Upper lobe of right lung (tissue), 1 donor: Measurements from ENCODE around the gene C7orf33. TPM values are rescaled to one million over a fixed set of nuclear protein-coding genes. Genes with fewer than 3 reads are reported as not detected.

Source experiments
- ATAC-seq: fragments of 200-7000 bp; cut with Tn5 transposase; one replicate; pipeline ENCODE4 v1.9.1; 2020; ENCODE audit warnings: mild to moderate bottlenecking, moderate library complexity
- DNase-seq: peaks from one replicate; pipeline ENCODE4 v3.0.0-alpha.2; 2020
- H3K27ac ChIP-seq: fragments of 200-600 bp; one replicate; pipeline ENCODE4 v1.8.0; 2022
- H3K27me3 ChIP-seq: fragments of 200-600 bp; one replicate; pipeline ENCODE4 v1.8.0; 2022; ENCODE audit warnings: mild to moderate bottlenecking
- H3K36me3 ChIP-seq: fragments of 200-600 bp; one replicate; pipeline ENCODE4 v1.8.0; 2022
- H3K4me1 ChIP-seq: fragments of 200-600 bp; one replicate; pipeline ENCODE4 v1.8.0; 2022
- H3K4me3 ChIP-seq: fragments of 200-600 bp; one replicate; pipeline ENCODE4 v1.8.0; 2022; ENCODE audit warnings: mild to moderate bottlenecking
- H3K9me3 ChIP-seq: fragments of 200-600 bp; one replicate; pipeline ENCODE4 v1.8.0; 2022
- intact Hi-C: fragments of 100-400 bp; cut with DNase I; formaldehyde crosslinking; loops from one replicate; pipeline ENCODE4 v1.11.0; 2022
- total RNA-seq: library from RNA; stranded (reverse); fragmentation: NEBNext Ultra II Directional; extraction: Animal tissue kit (Norgen Biotek cat#: 25700); gene quantifications from one replicate; pipeline ENCODE4 v1.2.1, GENCODE V29; 2021
- TF ChIP-seq, protein P1 (sequence below): fragments of 200-600 bp; IDR thresholded peaks from one replicate; pipeline ENCODE4 v1.8.0; 2022; ENCODE audit warnings: antibody characterized with exemption
- donor health status: DM: no; HTN: yes; CAD: no; lungs with severe emphysema.

Gene C7orf33
- total RNA-seq, 1 donor from 2014 or later: not detected

DNA sequence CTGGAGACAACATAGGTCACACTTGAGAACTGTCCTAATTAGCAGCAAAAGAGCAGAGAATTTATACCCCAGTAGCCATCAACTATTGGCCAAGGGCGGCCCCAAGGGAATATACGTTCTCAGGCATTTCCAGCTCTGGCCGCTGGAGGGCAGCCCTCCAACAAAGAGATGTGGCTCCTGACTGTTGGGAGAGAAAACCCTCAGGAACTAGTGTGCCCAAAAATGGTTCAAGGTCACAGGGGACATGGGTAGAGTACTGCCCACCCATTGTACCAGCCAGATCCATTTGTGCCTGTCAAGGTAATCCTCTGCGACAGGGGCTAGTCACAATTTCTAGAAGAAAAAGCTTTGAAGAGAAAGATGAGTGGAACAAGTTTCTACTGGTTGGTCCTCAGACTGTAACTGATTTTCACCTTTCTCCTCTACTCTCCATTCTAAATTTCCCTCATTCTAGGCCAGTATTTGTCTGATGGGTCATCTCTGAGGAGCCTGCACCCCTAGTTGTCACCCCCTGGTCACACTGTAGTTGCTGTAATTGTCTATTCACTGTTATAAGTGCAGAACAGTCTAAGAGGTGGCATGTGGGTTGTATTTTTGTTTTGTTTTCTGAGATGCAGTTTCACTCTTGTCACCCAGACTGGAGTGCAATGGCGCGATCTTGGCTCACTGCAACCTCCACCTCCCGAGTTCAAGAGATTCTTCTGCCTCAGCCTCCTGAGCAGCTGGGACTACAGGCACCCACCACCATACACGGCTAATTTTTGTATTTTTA is 14.7 kb upstream of the C7orf33 start:
- H3K4me1 ChIP-seq: no peaks in the 10 kb centered on the region
- H3K9me3 ChIP-seq: no peaks in the 10 kb centered on the region
- H3K36me3 ChIP-seq: no peaks in the 10 kb centered on the region
- intact Hi-C loops: loop anchor here (10.0 kb wide), 1 partner anchor 389 kb away; no protein-coding TSS in a partner anchor
- TF ChIP-seq, protein P1, sequence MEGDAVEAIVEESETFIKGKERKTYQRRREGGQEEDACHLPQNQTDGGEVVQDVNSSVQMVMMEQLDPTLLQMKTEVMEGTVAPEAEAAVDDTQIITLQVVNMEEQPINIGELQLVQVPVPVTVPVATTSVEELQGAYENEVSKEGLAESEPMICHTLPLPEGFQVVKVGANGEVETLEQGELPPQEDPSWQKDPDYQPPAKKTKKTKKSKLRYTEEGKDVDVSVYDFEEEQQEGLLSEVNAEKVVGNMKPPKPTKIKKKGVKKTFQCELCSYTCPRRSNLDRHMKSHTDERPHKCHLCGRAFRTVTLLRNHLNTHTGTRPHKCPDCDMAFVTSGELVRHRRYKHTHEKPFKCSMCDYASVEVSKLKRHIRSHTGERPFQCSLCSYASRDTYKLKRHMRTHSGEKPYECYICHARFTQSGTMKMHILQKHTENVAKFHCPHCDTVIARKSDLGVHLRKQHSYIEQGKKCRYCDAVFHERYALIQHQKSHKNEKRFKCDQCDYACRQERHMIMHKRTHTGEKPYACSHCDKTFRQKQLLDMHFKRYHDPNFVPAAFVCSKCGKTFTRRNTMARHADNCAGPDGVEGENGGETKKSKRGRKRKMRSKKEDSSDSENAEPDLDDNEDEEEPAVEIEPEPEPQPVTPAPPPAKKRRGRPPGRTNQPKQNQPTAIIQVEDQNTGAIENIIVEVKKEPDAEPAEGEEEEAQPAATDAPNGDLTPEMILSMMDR: peak; percentile 87
- no peak overlapping the region for H3K27ac ChIP-seq
- ATAC-seq (peak; percentile 96), DNase-seq (peak; percentile 84)
- H3K27me3 ChIP-seq: no peaks in the 10 kb centered on the region
- no peak overlapping the region for H3K4me3 ChIP-seq

DNA sequence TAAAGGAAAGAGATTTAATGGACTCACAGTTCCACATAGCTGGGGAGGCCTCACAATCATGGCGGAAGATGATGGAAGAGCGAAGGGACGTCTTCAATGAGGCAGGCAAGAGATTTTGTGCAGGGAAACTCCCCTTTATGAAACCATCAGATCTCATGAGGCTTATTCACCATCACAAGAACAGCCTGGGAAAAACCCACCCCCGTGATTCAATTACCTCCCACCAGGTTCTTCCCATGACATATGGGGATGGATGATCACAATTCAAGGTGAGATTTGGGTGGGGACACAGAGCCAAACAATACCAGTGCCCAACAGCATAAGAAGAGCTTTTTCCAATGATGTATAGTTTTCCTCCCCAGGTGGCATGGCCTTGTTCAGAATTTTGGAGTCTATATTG is 11.2 kb upstream of the C7orf33 start:
- no peaks in the 10 kb centered on the region for H3K9me3 ChIP-seq
- TF ChIP-seq, protein P1: no peak
- H3K4me3 ChIP-seq: no peak overlapping the region
- no peak for DNase-seq
- no peak for ATAC-seq
- no peaks in the 10 kb centered on the region for H3K36me3 ChIP-seq
- no peaks in the 10 kb centered on the region for H3K27me3 ChIP-seq
- intact Hi-C loops: loop anchor here (10.0 kb wide), 1 partner anchor 385 kb away; no protein-coding TSS in a partner anchor
- no peak overlapping the region for H3K27ac ChIP-seq
- H3K4me1 ChIP-seq: no peaks in the 10 kb centered on the region

DNA sequence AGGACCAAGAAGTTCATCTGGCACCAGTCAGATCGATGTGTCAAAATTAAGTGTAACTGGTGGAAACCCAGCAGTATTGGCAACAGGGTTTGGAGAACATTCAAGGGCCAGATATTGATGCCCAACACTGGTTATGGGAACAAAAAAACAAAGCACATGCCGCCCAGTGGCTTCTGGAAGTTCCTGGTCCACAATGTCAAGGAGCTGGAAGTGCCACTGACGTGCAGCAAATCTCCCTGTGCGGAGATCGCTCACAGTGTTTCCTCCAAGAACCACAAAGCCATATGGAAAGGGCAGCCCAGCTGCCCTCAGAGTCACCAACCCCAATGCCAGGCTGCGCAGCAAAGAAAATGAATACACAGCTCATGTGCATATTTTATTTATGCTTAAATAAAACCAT is 10.1 kb upstream of the C7orf33 start:
- Histone ChIP-seq H3K4me1 (no peaks in the 10 kb centered on the region), H3K4me3 (no peak overlapping the region), H3K27me3 (no peaks in the 10 kb centered on the region), H3K36me3 (no peaks in the 10 kb centered on the region), H3K27ac (no peak overlapping the region), H3K9me3 (no peaks in the 10 kb centered on the region)
- DNase-seq (no peak), ATAC-seq (no peak)
- intact Hi-C loops: no loop called here
- TF ChIP-seq, protein P1: no peak

GRCh38 chr7:148581624-148582023 is 8.9 kb upstream of the C7orf33 start:
- no peaks in the 10 kb centered on the region for H3K4me1 ChIP-seq
- ATAC-seq: peak; percentile 56
- no peak overlapping the region for H3K27ac ChIP-seq
- intact Hi-C loops: no loop called here
- no peak overlapping the region for H3K4me3 ChIP-seq
- H3K27me3 ChIP-seq: no peaks in the 10 kb centered on the region
- TF ChIP-seq, protein P1: no peak
- DNase-seq: no peak
- no peaks in the 10 kb centered on the region for H3K36me3 ChIP-seq
- H3K9me3 ChIP-seq: no peaks in the 10 kb centered on the region

DNA sequence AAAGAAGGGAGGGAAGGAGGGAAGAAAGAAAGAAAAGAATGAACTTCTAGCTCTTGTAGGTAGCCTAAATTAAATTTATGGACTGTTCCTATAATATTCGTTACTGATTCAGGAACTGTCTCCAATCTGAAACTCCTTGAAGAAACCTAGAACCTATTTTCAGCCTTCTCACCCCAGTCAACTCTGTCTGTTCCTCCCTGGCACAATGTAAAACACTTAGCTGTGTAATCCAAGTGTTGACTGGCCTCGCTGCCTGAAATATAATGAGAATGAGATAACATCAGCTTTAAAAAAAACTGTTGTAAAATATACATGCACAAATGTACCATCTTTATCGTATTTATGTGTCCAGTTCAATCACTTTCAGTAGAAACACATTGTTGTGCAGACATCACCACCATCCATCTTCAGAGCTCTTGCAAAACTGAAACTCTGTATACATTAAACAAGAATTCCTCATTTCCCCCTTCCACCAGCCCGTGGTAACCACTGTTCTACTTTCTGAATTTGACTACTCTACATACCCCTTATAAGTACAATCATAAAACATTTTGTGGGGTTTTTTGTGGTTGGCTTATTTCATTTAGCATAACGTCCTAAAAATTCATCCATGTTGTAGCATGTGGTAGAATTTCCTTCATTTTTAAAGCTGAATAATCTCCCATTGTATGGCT is 6.3 kb upstream of the C7orf33 start:
- H3K4me1 ChIP-seq: no peaks in the 10 kb centered on the region
- DNase-seq: no peak

More for the DNA sequence above, 6.3 kb upstream of the C7orf33 start:
- Histone ChIP-seq H3K27ac (no peak overlapping the region), H3K9me3 (no peaks in the 10 kb centered on the region), H3K36me3 (no peaks in the 10 kb centered on the region), H3K27me3 (peaks cover 6% of the 10 kb centered on the region), H3K4me3 (no peak overlapping the region)
- no peak for ATAC-seq
- intact Hi-C loops: no loop called here
- TF ChIP-seq, protein P1: no peak
